ENCODE results near the gene ERFE. TPM values are rescaled to one million over a fixed set of nuclear protein-coding genes. Genes with fewer than 3 reads are reported as not detected.

ERFE gene
- total and polyA plus RNA-seq, 8 donors = 0.15 to 1.4 (median 0.63) TPM

GRCh38 chr2:238203094-238203972 is 44.6 kb downstream of the ERFE start, which contains the start of gene ILKAP:
Gene ILKAP, minus strand, starts transcription at chr2:238203695. Its CDS starts 142 bp downstream, at chr2:238203553.
- TF ChIP-seq, protein P1, sequence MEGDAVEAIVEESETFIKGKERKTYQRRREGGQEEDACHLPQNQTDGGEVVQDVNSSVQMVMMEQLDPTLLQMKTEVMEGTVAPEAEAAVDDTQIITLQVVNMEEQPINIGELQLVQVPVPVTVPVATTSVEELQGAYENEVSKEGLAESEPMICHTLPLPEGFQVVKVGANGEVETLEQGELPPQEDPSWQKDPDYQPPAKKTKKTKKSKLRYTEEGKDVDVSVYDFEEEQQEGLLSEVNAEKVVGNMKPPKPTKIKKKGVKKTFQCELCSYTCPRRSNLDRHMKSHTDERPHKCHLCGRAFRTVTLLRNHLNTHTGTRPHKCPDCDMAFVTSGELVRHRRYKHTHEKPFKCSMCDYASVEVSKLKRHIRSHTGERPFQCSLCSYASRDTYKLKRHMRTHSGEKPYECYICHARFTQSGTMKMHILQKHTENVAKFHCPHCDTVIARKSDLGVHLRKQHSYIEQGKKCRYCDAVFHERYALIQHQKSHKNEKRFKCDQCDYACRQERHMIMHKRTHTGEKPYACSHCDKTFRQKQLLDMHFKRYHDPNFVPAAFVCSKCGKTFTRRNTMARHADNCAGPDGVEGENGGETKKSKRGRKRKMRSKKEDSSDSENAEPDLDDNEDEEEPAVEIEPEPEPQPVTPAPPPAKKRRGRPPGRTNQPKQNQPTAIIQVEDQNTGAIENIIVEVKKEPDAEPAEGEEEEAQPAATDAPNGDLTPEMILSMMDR (IDR thresholded peaks at IDR 0.05) = no peak
- Histone ChIP-seq H3K4me1 (peaks cover 18 to 45% of the 10 kb centered on the region in 2 donors), H3K27ac (peak within 1 kb of the TSS; percentile 84 to 92), H3K4me3 (peak within 1 kb of the TSS; percentile 36 to 67), H3K36me3 (no peaks in the 10 kb centered on the region), H3K27me3 (no peaks in the 10 kb centered on the region), H3K9me3 (no peaks in the 10 kb centered on the region)
- ATAC-seq (peak; percentile 99), DNase-seq (peak; percentile 80 to 97 (median 90))
- intact Hi-C loops (cut with DNase I) = no loop called here

DNA sequence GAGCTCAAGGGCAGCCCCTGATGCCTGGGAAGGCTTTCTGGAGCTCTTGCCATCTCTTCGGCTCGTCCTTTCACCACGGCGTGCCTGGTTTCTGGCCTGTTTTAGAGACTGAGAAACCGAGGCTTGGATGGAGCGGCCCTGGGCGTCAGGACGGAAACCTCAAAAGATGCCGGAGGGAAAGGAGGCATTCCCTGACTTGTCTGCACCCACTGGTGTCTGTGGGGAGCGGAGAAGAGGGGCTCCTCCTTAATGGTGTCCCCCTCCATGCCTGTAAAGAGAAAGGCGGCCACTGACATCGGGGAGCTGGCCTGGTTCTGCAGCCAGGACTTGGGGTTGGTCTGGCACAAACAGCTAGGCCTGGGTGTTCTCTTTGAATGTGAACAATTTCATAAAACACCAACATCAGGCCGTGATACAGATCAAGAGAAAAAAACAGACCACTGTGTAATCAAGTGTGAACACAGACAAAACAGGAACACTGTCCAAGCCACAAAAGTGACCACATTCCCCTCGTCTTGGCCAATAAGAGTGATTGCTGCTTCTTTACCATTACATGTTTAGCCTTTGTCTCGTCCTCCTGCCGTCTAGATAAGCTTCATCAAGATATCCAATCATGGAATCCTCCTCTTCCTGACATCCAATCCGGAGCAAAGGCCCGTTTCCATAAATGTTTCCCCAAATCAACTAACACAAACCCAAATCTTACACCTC is 45.4 kb downstream of the ERFE start:
- no peaks in the 10 kb centered on the region for H3K36me3 ChIP-seq
- DNase-seq (no peak), ATAC-seq (peak; percentile 15)
- no peaks in the 10 kb centered on the region for H3K27me3 ChIP-seq
- intact Hi-C loops (cut with DNase I) = no loop called here
- no peaks in the 10 kb centered on the region for H3K9me3 ChIP-seq
- peak overlapping the region; percentile 31 to 67 for H3K4me3 ChIP-seq
- peaks cover 18 to 38% of the 10 kb centered on the region in 2 donors for H3K4me1 ChIP-seq
- peak overlapping the region; percentile 81 to 92 for H3K27ac ChIP-seq
- TF ChIP-seq, protein P1 (IDR thresholded peaks at IDR 0.05) = no peak

DNA sequence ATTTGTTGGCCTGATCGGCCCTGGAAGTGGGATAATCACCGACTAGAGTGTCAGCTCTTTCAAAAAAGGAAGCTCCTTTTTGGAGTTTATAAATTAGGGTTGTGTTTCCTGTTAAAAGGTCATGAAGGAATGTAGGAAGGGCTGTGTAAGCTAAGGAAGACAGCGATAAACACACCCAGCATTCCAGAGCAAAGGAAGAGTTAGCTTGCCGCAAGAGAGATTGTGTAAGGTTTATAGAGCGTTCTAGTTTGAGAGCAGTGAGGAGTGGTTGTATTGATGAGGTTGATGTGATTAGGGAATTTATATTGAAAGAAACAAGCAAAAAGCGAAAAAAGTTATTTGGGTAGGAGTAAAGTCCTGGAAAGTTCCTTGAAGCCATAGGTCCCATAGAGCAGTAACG is 48.2 kb downstream of the ERFE start:
- DNase-seq (no peak), ATAC-seq (no peak)
- Histone ChIP-seq H3K36me3 (no peaks in the 10 kb centered on the region), H3K27me3 (no peaks in the 10 kb centered on the region), H3K4me3 (no peak overlapping the region), H3K27ac (peak overlapping the region in 1 of 2 donors; percentile 28), H3K9me3 (no peaks in the 10 kb centered on the region), H3K4me1 (peaks cover 9 to 16% of the 10 kb centered on the region in 2 donors)
- intact Hi-C loops (cut with DNase I) = no loop called here
- TF ChIP-seq, protein P1 (IDR thresholded peaks at IDR 0.05) = no peak

GRCh38 chr2:238216651-238217184 is 57.9 kb downstream of the ERFE start:
- DNase-seq (no peak), ATAC-seq (no peak)
- Histone ChIP-seq H3K4me1 (no peaks in the 10 kb centered on the region), H3K9me3 (no peaks in the 10 kb centered on the region), H3K4me3 (no peak overlapping the region), H3K27me3 (no peaks in the 10 kb centered on the region), H3K36me3 (no peaks in the 10 kb centered on the region), H3K27ac (no peak overlapping the region)
- intact Hi-C loops (cut with DNase I) = no loop called here
- TF ChIP-seq, protein P1 (IDR thresholded peaks at IDR 0.05) = no peak

Other genes starting within 250 kb of the ERFE start
- 10 to 100 TPM; 48.5 to 58.9 TPM for gene UBE2F, start 192.0 kb upstream of the ERFE start, total RNA-seq
- gene UBE2F, start 192.0 kb upstream of the ERFE start, polyA plus RNA-seq (ENCODE audit: insufficient read length in 6 of 6) = 10 to 100 TPM; 33.9 to 41.4 (median 34.5) TPM
- gene SCLY, start 98.0 kb upstream of the ERFE start, total RNA-seq = 10 to 100 TPM; 10.9 to 20.9 TPM
- gene SCLY, start 98.0 kb upstream of the ERFE start, polyA plus RNA-seq (ENCODE audit: insufficient read length in 6 of 6) = 10 to 100 TPM; 12.9 to 17.8 (median 15.2) TPM
- under 1 TPM; 0.55 to 0.67 TPM for gene ESPNL, start 58.6 kb upstream of the ERFE start, total RNA-seq
- 1 to 10 TPM in 4 of 6 donors, under 1 TPM in 2; 0.88 to 6.7 (median 3.8) TPM for gene ESPNL, start 58.6 kb upstream of the ERFE start, polyA plus RNA-seq (ENCODE audit: insufficient read length in 6 of 6)
- 1 to 10 TPM in 1 of 2 donors, under 1 TPM in 1; 0.96 to 1.0 TPM for gene KLHL30, start 20.3 kb upstream of the ERFE start, total RNA-seq
- gene KLHL30, start 20.3 kb upstream of the ERFE start, polyA plus RNA-seq (ENCODE audit: insufficient read length in 6 of 6) = under 1 TPM; 0.06 to 0.18 (median 0.13) TPM
- gene ILKAP, start 44.7 kb downstream of the ERFE start, total RNA-seq = 10 to 100 TPM; 30.6 to 40.5 TPM
- 10 to 100 TPM; 43.2 to 57.3 (median 47.7) TPM for gene ILKAP, start 44.7 kb downstream of the ERFE start, polyA plus RNA-seq (ENCODE audit: insufficient read length in 6 of 6)
- 1 to 10 TPM; 7.6 to 8.8 TPM for gene HES6, start 81.1 kb downstream of the ERFE start, total RNA-seq
- 1 to 10 TPM; 2.9 to 5.2 (median 4.4) TPM for gene HES6, start 81.1 kb downstream of the ERFE start, polyA plus RNA-seq (ENCODE audit: insufficient read length in 6 of 6)
- 10 to 100 TPM in 1 of 2 donors, 1 to 10 TPM in 1; 7.7 to 14.2 TPM for gene PER2, start 129.6 kb downstream of the ERFE start, total RNA-seq
- gene PER2, start 129.6 kb downstream of the ERFE start, polyA plus RNA-seq (ENCODE audit: insufficient read length in 6 of 6) = 10 to 100 TPM in 1 of 6 donors, 1 to 10 TPM in 5; 8.3 to 10.1 (median 8.8) TPM
- 10 to 100 TPM; 11.6 to 21.2 TPM for gene TRAF3IP1, start 161.5 kb downstream of the ERFE start, total RNA-seq
- gene TRAF3IP1, start 161.5 kb downstream of the ERFE start, polyA plus RNA-seq (ENCODE audit: insufficient read length in 6 of 6) = 10 to 100 TPM; 17.8 to 22.6 (median 19.7) TPM